22Rv1 (cell line): ENCODE results near the gene SLC9C2.

ENCODE experiments used
- CTCF ChIP-seq: fragments of 450-650 bp; IDR thresholded peaks from 2 replicates; pipeline ENCODE4 v1.5.1; 2017; ENCODE audit warnings: mild to moderate bottlenecking
- ZFX ChIP-seq: fragments of 450-650 bp; IDR thresholded peaks from 2 replicates; pipeline ENCODE4 v1.6.1; 2017; ENCODE audit warnings: antibody characterized with exemption, borderline replicate concordance

DNA sequence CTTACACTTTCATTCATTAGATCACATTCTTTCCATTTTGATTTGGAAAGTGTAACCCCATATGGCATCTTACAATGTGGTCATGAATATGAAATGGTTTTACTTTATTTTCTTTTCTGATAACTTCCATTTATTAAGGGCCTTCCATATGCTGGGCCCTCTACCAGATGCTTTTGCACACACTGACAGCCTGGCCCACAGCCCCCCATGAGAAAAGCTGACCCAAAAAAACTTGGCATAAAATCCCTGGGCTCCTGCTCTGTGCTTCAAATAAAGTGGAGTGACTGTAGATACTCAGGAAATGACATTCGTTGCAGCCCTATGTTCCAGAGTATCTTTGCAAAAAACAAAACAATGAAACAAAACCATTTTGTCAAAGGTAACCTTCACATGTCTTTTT is 76.9 kb downstream of the SLC9C2 start:
- TF ChIP-seq CTCF (no peak), ZFX (no peak)
